Glomerular endothelial cell (primary cell): Measurements from ENCODE around the gene SLC26A2. TPM values are rescaled to one million over a fixed set of nuclear protein-coding genes. Genes with fewer than 3 reads are reported as not detected.

Source experiments
- DNase-seq: peaks from one replicate; pipeline ENCODE4 v3.0.0-alpha.2; 2011; ENCODE audit warnings: low read depth, low spot score; ENCODE audit errors: extremely low read depth
- total RNA-seq: library from RNA; depleted of rRNA; stranded (reverse); fragments of >200 nt; gene quantifications from 2 replicates; pipeline ENCODE4 v1.2.3, GENCODE V29; 2015

The SLC26A2 gene
- total RNA-seq: 17.6 and 20.8 TPM in 2 replicates

DNA sequence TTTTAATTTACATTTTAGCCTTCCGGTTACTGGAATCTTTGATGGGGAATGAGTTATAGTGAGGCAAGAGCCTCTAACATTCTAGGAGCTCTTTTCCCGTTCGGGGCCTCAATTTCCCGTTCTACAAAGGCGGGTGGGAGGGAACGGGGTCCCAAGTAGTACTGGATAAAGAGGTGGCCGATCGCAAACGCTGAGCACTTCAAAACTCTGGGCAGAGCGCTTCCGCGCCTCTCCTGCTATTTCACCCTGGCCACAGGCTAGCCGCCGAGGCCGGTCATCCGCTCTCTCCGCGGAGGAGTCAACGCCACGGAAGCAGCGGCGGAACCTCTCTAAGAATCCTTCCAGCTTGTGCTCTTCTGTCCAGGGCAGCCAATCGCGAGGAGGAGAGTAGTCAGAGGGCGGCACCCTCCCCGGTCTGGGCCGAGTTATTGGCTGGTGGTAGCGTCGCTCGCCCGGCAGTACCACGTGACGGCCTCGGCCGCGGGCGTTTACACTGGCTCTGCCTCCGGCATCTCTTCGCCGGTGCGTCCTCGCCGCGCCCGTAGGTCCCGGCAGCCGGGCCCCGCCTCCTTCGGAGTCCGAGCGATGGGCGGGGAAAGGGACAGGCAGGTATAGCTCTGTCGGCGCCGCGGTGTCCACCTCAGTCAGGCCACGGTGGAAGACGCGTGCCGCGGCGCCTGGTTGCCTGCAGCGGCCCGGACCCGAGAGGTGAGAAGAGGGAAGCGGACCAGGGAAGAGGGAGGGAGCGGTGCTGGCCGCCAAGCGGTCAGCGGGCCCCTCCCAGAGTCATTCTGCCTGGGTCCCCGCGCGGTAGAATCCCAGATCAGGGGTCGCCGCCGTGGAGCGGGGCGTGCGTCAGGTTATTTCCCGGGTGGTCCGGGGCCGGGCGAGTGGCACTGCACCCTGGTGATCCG is at the start of gene SLC26A2:
Gene SLC26A2 (plus strand): TSS at position 487 of the 914 bp plus-strand sequence. CDS start 16,895 bp downstream, outside the sequence.
- no peak for DNase-seq

DNA sequence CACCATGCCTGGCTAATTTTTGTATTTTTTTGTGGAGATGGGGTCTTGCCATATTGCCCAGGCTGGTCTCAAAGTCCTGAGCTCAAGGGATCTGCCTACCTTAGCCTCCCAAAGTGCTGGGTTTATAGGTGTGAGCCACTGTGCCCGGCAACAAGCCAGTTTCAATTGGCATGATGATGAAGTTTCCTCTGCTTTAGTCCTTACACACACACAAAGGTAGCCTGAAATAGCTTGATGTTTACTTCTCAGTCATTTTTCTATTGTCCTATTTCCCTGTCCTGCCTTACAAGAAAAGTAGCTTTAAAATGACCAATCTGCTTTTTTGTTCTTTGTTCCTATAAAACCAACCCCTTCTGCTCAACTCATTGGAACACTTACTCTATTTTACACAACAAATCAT is 49.5 kb upstream of the SLC26A2 start:
- DNase-seq: no peak

DNA sequence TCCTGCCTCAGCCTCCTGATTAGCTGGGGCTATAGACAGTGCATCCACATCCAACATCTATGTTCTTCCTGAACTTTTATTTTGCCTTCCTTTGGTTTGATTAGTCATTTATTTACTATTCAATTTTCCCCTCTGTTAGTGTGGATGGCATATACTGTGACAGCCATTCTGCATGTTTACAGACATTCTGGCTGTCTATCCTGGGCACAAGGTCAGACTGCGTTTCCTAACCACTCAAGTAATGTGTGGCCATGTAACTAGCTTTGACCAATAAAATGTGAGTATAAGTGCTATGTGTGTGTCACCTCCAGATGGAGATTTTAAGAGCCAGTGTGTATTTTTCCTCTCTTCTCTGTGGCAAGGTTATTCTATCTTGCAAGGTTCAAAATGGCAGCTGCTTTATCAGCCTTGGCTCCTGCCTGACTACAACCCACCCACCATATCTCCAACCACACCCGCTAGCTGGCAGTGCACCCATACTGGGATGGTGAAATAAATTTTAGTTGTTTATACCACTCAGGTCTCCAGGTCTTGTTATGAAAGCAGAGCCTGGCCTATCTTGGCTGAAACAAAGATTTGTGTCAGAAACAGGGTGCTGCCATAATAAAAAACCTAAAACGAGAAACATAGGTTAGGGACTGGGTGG is 48.2 kb upstream of the SLC26A2 start:
- DNase-seq: no peak

DNA sequence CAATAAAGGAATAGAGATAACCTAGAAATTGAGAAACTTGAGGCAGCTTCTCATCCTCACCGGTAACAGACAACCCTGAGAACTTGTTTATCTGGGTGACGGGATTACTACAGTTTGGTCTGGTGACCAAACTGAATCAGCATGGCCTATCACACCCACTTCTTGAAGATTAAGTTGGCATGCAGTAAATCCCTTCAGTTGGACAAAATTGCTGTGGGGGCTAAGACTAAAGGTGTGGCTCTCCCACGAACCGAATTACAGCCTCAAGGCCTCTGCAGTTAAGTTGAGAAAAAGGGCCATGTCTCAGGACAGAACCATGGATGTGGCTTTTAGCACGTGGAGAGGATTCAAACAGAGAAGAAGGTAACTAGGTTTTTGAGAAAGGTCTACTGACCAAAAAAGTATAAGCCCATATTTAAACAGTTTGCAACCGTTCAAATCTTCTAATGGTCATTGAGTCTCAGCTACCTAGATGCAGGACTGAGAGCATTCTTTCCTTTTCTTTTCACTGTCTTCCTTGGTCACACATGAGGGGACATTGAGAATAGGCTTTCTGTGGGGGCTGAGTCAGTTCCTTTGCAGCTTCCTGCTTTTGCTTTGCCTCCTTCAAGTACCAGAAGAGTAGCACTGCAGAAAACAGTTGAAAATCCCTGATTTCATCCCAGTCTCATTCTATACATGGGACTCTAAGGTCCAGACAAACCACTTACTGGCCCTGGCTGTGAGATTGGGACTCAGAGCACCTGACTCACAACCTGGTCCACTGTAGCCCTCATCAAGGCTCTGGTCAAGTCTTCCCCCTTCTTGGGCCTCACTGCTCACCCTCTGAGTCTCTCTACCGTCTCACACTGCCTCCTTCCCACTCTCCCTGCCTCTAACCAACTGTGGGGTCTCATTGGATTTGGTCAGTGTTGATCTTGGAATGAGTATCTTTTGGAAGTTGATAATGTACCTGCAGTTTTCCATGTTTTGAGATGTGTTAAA is 46.8 kb upstream of the SLC26A2 start:
- DNase-seq: no peak

DNA sequence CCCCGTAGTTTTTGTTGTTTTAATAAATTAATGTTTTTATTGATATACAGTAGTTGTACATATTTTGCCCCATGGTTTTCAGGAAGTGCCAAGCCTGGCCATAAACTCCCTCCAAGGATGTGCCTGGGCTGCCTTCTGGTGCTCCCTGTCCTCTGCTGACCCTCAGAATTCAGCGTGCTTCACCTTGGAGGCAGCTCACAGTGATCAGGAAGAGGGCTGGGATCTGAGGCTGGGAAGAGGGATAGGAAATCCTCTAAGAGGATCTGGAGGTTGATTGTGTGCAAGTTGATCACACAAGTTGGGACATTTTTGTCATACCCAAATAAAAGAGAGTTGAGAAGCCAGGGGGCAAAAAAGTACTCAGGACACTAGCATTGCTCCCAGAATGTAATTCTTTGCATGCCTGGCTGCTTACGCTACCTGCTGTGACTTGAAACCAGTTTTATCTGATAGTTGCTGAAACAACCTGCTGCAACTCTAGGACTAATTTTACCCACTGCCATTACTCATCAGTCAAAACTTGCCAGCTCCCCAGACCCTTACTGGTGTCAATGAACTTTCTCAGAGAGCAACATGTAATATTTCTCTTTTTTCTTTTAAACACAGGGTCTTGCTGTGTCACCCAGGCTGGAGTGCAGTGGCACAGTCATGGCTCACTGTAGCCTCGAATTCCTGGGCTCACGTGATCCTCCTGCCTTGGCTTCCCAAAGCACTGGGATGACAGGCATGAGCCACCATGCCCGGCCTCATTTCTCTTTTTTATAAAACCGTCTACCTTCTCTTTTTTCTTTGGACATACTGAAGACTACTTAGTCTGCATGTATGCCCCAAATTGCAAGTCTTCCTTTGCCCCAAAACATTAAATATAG is 44.9 kb upstream of the SLC26A2 start:
- DNase-seq: no peak

DNA sequence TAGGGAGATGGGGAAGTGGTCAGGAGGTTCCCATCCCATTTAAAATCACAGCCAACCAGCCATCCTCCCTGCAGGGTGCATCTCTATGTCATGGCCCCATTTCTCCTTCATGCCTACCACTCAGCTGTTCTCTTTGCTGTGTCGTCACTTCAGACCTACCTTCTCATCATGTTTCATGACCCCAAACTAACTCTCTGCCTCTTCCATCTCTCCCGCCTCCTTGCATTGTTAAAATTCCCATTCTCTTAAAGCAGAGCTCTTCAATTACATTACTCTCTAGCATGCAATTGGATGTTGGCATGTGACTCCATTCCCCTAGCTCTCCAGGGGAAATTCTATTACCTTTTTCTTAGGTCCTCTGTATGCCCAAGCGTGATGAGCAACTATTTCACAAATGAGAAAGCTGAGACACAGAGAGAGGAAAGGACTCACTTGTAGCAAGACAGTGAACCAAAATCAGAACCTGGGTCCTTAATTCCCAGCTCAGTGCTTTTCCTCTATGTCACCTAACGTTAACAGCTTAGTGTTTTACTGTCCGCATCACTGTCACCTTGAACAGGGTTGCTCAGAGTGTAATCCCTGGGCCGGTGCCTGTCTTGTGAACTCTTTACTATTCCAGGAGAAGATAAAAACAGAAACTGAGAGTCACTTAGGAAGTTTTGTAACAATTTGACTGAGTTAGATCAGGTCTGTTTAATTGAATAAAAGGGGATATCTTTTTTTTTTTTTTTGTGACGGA is 44.1 kb upstream of the SLC26A2 start:
- no peak for DNase-seq

DNA sequence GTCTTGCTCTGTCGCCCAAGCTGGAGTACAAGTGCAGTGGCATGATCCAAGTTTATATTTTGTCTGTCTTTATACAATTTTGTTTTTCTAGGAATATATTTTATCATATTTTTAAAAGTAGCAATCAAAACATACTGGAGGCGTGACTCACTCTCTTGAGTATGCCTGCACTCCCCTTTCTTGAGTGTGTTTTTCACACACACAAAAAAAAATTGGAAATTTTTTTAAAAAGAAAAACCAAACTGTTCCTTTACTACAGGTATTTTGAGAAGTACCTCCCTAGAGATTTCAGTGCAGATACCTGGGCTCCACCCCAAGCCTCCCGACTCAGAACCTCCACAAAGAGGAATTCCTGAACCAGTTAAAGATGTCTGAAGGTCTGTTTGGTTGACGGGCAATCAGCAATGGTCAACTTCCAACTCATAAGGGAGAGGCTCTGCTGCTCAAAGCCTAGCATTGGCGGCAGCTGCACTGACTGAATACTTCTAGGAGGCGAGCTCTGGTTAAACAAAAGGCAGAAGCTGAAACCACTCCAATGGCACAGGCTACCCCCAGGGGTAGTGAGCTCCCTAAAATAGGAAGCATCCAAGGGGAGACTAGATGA is 43.4 kb upstream of the SLC26A2 start:
- no peak for DNase-seq

DNA sequence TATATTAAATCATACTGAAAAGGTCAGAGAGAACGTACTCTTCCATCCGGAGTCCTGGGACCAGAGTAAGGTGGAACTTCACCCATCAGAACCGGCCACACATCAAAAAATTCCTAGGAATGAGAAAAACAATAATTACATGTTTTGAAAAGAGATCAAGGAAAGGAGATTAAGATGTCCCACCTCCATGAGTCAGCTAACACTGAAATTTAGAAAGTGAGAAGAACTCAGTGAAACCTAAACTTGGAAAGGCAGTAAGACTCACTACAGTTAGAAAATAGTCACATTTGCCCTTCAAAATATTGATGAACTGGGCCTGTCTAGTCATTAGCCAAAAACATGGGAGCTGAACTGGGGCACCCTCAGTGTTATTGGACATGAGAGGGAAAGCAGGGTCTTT is 39.0 kb upstream of the SLC26A2 start:
- DNase-seq: no peak

DNA sequence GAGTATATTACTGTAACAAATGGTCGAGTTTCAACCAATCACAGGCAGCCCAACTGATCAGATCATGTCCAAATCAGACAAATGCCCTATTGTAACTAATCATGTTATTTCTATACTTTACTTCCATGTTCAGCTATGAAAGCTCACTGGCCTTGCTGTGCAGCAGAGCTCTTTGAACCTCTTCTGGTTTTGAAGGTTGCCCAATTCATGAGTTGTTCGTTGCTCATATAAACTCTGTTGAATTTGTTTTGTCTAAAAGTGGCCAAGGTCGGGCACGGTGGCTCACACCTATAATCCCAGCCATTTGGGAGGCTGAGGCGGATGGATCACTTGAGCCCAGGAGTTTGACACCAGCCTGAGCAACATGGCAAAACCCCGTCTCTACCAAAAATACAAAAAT is 37.6 kb upstream of the SLC26A2 start:
- no peak for DNase-seq

DNA sequence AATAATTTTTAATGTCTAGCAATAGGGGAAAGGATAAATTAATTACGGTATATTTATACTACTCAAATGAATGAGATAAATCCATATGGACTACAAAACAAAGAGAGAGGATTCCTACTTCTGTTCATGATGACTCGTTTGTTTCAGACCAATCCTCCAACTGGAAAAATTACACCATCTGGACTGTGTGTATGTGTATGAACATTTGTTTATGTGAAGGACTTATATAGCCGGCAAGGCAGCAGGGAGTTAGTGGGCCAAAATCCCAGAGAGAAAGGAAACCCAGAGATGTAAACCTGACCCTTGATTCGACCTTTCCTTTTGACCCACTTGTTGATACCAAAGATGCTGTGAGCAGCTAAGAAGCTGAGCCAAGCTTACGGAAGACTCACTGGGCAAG is 36.1 kb upstream of the SLC26A2 start:
- DNase-seq: no peak

DNA sequence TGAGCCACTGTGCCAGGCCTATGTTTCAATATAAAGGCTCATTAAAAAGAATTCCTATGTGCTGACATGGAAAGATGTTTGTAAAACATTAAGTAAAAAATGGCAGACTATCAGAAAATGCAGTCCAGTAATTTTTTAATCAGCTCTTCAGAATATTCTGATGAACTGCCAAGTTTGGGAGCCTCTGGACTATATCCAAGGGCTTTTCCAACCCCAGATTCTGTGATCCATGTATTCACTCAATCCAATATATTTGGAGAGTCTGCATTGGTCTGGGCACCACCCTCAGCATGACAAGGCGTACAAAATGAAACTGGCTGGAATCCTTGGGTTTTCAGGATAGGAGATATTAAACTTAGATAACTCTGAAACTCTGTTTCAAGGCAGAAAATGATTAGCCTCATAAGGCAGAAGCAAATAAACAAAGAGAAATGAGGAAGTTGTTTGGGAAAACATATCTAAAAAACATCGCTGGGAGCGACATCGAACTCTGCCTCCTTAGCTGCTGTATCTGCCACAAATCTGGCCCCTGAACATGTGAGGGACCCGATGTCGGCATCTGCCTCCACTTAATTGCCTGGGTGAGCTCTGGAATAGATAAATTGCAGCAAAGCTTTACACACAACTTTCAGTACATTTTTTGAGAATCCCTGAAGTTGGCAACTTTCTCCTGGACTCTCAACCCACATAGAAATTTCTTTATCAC is 30.4 kb upstream of the SLC26A2 start:
- DNase-seq: no peak

DNA sequence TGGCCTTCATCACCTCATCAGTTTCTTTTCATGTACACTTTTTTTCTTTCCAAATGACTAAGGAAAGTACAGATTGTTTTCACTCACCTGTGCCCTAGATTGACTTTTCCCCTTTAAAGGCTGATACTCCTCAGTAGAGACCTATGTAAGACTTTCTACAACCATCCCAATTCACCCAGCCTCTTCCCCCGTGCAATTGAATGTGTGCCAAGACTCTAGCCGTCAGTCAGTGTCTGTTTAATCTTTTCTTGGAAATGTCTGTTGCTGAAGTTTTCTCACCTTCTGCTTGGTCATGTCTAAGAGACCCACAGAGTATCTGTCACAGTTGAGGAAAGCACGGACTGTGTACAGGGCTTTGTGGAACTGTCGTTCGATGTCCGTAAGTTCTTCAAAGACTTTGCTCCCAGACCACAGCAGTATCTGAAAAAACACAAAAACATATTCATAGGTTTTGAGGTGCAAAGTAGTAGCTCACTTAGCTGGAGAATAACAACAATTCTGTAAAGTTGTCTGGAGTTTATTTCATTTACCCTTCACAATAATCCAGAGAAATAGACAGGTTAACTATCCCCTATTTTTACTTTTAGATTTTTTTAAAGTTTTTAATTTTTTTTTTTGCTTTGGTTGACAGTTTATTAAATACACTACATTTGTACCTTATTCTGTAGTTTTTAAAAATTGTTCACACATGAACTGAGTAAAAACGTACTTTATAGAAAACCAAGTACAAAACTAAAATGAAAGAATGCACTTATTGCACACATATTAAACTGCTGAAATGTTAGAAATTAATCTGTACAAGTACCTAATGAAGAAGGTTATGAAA is 29.6 kb upstream of the SLC26A2 start:
- DNase-seq: no peak

DNA sequence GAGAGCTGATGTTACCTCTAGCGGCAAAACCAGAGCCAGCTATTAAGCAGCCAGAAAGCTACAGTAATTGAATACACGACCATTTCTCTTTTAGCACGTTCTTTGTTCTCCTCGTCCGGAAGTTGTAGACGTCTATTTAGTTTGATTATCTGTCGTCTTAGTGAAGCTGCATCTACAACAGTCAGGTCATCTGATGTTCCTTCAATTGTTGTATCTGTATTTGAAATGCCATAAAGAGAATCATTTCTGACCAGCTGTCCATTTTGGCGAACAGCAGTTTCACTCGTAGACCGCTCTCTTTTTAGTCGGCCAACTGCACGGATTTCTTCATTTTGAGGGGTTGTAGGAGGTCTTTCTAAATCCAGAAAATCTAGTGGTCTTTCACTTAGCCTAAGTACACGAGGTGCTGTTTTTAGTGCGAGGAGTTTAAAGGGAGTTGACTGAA is 28.5 kb upstream of the SLC26A2 start:
- no peak for DNase-seq

DNA sequence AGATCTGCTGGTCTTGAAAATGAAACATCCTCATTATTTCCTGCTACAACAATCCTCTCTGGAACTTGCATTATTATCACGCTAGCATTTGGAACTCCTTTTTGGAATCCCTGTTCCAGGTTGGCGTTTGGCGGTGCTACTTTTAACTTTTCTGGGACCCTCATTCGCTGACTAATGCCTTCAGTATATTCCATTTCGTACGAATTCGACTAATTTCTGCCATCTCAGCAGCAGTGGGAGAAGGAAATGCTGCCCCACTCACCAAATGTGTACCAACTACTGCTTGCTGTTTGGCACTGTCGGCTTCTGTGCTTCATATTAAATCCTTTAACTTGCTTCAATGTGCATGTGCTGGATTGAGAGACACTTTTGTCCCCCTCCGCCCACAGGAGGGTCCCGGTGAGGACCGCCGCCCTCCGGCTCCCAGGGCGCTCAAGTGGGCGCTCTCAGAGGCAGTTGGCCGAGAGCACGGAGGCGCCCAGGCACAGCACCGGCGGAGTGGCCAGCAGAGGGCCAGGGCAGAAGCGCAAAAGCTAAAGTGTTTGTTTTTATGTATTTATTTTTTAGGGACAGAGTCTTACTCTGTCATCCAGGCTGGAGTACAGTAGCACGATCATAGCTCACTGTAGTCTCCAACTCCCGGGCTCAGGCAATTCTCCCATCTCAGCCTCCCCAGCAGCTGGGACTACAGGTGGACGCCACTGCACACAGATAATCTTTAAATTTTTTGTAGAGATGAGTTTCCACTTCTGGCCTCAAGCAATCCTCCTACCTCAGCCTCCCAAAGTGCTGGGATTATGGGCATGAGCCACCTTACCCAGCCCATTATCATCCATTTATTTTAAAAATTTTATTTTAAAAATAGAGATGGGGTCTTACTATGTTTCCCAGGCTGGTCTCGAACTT is 27.9 kb upstream of the SLC26A2 start:
- no peak for DNase-seq

DNA sequence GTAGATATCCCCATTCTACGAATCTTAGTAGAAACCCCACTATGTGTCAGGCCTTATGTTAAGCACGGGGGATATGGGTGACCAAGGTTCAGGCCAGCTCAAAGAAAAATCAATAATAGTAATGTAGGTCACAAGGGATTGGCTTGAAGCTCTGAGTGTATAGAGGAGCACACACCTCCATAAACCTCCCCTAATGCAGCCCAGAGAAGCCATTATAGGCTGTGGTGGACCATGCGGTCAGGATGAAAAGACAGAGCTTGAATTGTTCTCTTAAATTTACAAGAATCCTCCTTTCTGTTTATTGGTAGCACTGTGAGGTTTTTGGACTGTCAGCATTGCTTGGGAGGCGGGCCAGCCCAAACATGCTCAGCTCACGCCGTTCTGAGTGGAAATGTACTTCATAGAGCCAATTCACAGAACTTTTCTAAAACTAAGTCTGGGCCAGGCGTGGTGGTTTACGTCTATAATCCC is 25.1 kb upstream of the SLC26A2 start:
- DNase-seq: no peak

DNA sequence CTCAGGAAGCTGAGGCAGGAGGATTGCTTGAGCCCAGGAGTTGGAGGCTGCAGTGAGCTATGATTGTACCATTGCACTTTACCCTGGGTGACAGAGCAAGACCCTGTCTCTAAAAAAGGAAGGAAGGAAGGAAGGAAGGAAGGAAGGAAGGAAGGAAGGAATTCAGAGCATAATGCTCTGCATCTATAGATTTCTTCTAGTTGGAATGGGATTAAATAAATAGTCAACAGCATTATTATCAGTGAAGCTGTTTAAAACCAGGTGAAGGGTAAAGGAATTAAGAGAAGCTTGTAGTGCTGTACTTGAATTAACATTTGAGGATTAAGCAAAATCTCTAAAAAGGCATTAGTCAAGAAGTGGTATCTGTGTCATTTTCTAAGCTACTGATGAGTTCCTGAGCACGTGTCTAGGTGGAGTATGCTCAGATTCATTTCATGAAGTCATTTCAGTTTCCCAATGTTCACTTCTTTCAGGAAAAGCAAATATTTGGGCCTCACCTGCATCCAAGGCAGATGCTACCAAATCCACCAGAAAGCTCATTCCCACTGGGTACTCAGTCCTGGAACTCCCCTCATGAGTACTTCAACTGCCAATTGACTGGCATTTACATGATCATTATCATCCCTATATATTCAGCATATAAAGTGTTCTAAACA is 24.4 kb upstream of the SLC26A2 start:
- no peak for DNase-seq
